HEK293 (cell line): ENCODE results near the gene TC2N.

Experiments used
- GLI4 ChIP-seq: fragments of 450-650 bp; formaldehyde crosslinking; IDR thresholded peaks from 2 replicates; pipeline ENCODE4 v1.5.1; 2016; ENCODE audit warnings: missing biosample characterization, missing genetic modification characterization
- SP2 ChIP-seq: fragments of 450-650 bp; formaldehyde crosslinking; IDR thresholded peaks from 2 replicates; pipeline ENCODE4 v1.5.1; 2016; ENCODE audit warnings: missing biosample characterization, missing genetic modification characterization
- YY1 ChIP-seq: fragments of 450-650 bp; formaldehyde crosslinking; IDR thresholded peaks from 2 replicates; pipeline ENCODE4 v1.5.1; 2018; ENCODE audit warnings: missing biosample characterization, missing genetic modification characterization
- ZFP3 ChIP-seq: fragments of 450-650 bp; formaldehyde crosslinking; IDR thresholded peaks from 2 replicates; pipeline ENCODE4 v1.5.1; 2016; ENCODE audit warnings: low read depth, missing biosample characterization, missing genetic modification characterization
- ZNF24 ChIP-seq: fragments of 450-650 bp; formaldehyde crosslinking; IDR thresholded peaks from 2 replicates; pipeline ENCODE4 v1.5.1; 2016; ENCODE audit warnings: missing biosample characterization, missing genetic modification characterization
- ZNF274 ChIP-seq, 2 experiments: fragments of 200-500 bp in 1 of 2; fragments of 450-650 bp in 1 of 2; sonication (Bioruptor generic) in 1 of 2; formaldehyde crosslinking in 1 of 2; IDR thresholded peaks; 2 replicates each; pipeline versions ENCODE4 v1.5.1 to v1.6.1; 2014 to 2016; ENCODE audit warnings: borderline replicate concordance in 1 of 2, inconsistent platforms in 1 of 2, low read length in 1 of 2, missing biosample characterization in 1 of 2, missing genetic modification characterization in 1 of 2
- ZNF558 ChIP-seq: fragments of 450-650 bp; formaldehyde crosslinking; IDR thresholded peaks from 2 replicates; pipeline ENCODE4 v1.5.1; 2016; ENCODE audit warnings: missing biosample characterization, missing genetic modification characterization
- ZNF670 ChIP-seq: fragments of 450-650 bp; formaldehyde crosslinking; IDR thresholded peaks from 2 replicates; pipeline ENCODE4 v1.5.1; 2016; ENCODE audit warnings: missing biosample characterization, missing genetic modification characterization, low read depth
- ZNF843 ChIP-seq: fragments of 450-650 bp; formaldehyde crosslinking; IDR thresholded peaks from 2 replicates; pipeline ENCODE4 v1.5.1; 2016; ENCODE audit warnings: missing biosample characterization, missing genetic modification characterization
- TF ChIP-seq, protein P1 (sequence below): fragments of 450-650 bp; formaldehyde crosslinking; IDR thresholded peaks from 2 replicates; pipeline ENCODE4 v1.5.1; 2016; ENCODE audit warnings: missing biosample characterization, missing genetic modification characterization
- TF ChIP-seq, protein P2 (sequence below): fragments of 450-650 bp; formaldehyde crosslinking; IDR thresholded peaks from 2 replicates; pipeline ENCODE4 v1.5.1; 2016; ENCODE audit warnings: missing biosample characterization, missing genetic modification characterization

DNA sequence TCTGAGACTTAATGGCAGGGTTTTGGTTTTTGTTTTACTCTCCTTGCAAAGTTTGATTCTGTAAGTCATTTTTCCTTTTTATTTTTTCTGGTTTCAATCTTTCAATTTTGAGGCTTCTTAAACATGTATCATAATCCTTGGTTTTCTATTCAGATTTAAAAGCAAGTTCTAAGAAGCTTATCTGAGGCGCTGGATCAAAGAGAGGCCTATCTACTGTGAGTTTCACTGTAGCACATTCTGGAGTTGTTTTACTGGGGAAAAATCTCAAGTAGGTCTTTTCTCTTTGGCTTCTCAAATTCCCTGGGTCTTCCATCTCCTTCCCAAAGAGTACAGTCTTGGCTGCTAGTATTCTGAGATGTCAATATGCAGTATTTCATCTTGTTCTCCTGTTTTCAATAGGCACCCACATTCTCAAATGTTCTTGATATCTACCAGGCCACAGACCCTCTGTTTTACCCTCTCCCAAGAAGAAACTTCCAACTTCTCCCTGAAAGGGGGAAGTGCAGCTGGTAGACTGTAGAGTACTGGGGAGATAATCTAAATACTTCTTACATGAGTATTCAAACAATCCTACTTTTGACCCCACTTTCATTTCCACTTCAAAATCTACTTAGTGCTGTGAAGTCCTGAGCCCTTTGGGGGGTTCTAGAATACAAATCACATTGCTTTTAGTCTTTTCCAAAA, 124.6 kb downstream of the TC2N start:
- TF ChIP-seq SP2 (tag by site-specific recombination): no peak
- no peak for TF ChIP-seq ZNF670 (tag by site-specific recombination)
- no peak for TF ChIP-seq GLI4 (tag by site-specific recombination)
- TF ChIP-seq, protein P1, sequence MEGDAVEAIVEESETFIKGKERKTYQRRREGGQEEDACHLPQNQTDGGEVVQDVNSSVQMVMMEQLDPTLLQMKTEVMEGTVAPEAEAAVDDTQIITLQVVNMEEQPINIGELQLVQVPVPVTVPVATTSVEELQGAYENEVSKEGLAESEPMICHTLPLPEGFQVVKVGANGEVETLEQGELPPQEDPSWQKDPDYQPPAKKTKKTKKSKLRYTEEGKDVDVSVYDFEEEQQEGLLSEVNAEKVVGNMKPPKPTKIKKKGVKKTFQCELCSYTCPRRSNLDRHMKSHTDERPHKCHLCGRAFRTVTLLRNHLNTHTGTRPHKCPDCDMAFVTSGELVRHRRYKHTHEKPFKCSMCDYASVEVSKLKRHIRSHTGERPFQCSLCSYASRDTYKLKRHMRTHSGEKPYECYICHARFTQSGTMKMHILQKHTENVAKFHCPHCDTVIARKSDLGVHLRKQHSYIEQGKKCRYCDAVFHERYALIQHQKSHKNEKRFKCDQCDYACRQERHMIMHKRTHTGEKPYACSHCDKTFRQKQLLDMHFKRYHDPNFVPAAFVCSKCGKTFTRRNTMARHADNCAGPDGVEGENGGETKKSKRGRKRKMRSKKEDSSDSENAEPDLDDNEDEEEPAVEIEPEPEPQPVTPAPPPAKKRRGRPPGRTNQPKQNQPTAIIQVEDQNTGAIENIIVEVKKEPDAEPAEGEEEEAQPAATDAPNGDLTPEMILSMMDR: no peak
- no peak for TF ChIP-seq ZNF558 (tag by site-specific recombination)
- TF ChIP-seq ZFP3: no peak
- TF ChIP-seq ZNF843 (tag by site-specific recombination): no peak
- no peak for TF ChIP-seq ZNF24 (tag by site-specific recombination)
- TF ChIP-seq YY1 (tag by site-specific recombination): no peak
- no peak for TF ChIP-seq ZNF274 (IDR thresholded peaks at IDR 0.05; ENCODE audit: low read length)
- no peak for TF ChIP-seq ZNF274 (tag by site-specific recombination; IDR thresholded peaks at IDR 0.05; ENCODE audit: borderline replicate concordance)
- TF ChIP-seq, protein P2, sequence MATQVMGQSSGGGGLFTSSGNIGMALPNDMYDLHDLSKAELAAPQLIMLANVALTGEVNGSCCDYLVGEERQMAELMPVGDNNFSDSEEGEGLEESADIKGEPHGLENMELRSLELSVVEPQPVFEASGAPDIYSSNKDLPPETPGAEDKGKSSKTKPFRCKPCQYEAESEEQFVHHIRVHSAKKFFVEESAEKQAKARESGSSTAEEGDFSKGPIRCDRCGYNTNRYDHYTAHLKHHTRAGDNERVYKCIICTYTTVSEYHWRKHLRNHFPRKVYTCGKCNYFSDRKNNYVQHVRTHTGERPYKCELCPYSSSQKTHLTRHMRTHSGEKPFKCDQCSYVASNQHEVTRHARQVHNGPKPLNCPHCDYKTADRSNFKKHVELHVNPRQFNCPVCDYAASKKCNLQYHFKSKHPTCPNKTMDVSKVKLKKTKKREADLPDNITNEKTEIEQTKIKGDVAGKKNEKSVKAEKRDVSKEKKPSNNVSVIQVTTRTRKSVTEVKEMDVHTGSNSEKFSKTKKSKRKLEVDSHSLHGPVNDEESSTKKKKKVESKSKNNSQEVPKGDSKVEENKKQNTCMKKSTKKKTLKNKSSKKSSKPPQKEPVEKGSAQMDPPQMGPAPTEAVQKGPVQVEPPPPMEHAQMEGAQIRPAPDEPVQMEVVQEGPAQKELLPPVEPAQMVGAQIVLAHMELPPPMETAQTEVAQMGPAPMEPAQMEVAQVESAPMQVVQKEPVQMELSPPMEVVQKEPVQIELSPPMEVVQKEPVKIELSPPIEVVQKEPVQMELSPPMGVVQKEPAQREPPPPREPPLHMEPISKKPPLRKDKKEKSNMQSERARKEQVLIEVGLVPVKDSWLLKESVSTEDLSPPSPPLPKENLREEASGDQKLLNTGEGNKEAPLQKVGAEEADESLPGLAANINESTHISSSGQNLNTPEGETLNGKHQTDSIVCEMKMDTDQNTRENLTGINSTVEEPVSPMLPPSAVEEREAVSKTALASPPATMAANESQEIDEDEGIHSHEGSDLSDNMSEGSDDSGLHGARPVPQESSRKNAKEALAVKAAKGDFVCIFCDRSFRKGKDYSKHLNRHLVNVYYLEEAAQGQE (tag by site-specific recombination): no peak
